SU-DHL-6 (cell line): ENCODE data around the gene SCD5.

ENCODE experiments used
- H2AFZ ChIP-seq: fragments of 200-600 bp; sonication (generic); 2 replicates; pipeline ENCODE4 v1.6.1; 2014; ENCODE audit warnings: low read depth, mild to moderate bottlenecking, moderate library complexity, mixed read lengths, antibody characterized with exemption, low read length; ENCODE audit not compliant: severe bottlenecking
- H3F3A ChIP-seq: fragments of 200-600 bp; shearing (Covaris generic); 2 replicates; pipeline ENCODE4 v1.6.0; 2016; ENCODE audit warnings: antibody characterized with exemption, mild to moderate bottlenecking; ENCODE audit not compliant: insufficient read depth
- H3K27ac ChIP-seq: fragments of 200-600 bp; sonication (generic); 2 replicates; pipeline ENCODE4 v1.5.1; 2016; ENCODE audit warnings: low read depth, mild to moderate bottlenecking, low read length, moderate library complexity, mixed read lengths
- H3K27me3 ChIP-seq: fragments of 200-600 bp; sonication (generic), shearing (Covaris generic); 2 replicates; pipeline ENCODE4 v1.6.0; 2014; ENCODE audit warnings: mild to moderate bottlenecking, low read length
- H3K36me3 ChIP-seq: fragments of 200-600 bp; sonication (generic); 2 replicates; pipeline ENCODE4 v1.6.1; 2014; ENCODE audit warnings: mild to moderate bottlenecking, low read length, mixed read lengths
- H3K4me2 ChIP-seq: fragments of 300-600, 200-600 bp; shearing (Covaris generic), sonication (generic); 2 replicates; pipeline ENCODE4 v1.6.0; 2014; ENCODE audit warnings: low read length, low read depth, mild to moderate bottlenecking; ENCODE audit not compliant: poor library complexity, severe bottlenecking
- H3K4me3 ChIP-seq: fragments of 200-600 bp; sonication (generic); 2 replicates; pipeline ENCODE4 v1.5.1; 2014; ENCODE audit warnings: antibody characterized with exemption, low read length, mild to moderate bottlenecking, mixed read lengths; ENCODE audit not compliant: insufficient read depth, poor library complexity, severe bottlenecking
- H3K79me2 ChIP-seq: fragments of 200-600 bp; sonication (generic); 2 replicates; pipeline ENCODE4 v1.6.1; 2014; ENCODE audit warnings: mild to moderate bottlenecking, low read length, moderate library complexity; ENCODE audit not compliant: insufficient read depth
- H3K9ac ChIP-seq: fragments of 200-600 bp; sonication (generic); 2 replicates; pipeline ENCODE4 v1.7.0; 2014; ENCODE audit warnings: mild to moderate bottlenecking, low read length
- H3K9me2 ChIP-seq: fragments of 200-600 bp; sonication (generic); replicated peaks from 2 replicates; pipeline ENCODE4 v1.6.1; 2014; ENCODE audit warnings: low read length; ENCODE audit not compliant: insufficient read depth
- H3K9me3 ChIP-seq: fragments of 200-600 bp; sonication (generic); 2 replicates; pipeline ENCODE4 v1.6.1; 2014; ENCODE audit warnings: low read length, mixed read lengths; ENCODE audit not compliant: insufficient read depth
- H4K20me1 ChIP-seq: fragments of 200-600 bp; sonication (generic); 2 replicates; pipeline ENCODE4 v1.6.1; 2014; ENCODE audit warnings: low read depth, mild to moderate bottlenecking, antibody characterized with exemption, low read length, moderate library complexity, mixed read lengths
- CTCF ChIP-seq: fragments of 200-600 bp; sonication (generic); IDR thresholded peaks from one replicate; pipeline ENCODE4 v1.5.1; 2017; ENCODE audit warnings: antibody characterized with exemption, mild to moderate bottlenecking, low read length, moderate library complexity; ENCODE audit not compliant: insufficient read depth, poor library complexity, severe bottlenecking
- EZH2phosphoT487 ChIP-seq: fragments of 200-600 bp; sonication (generic), shearing (Covaris generic); conservative IDR thresholded peaks from 2 replicates; pipeline ENCODE4 v1.6.1; 2018; ENCODE audit warnings: mild to moderate bottlenecking, antibody characterized with exemption, low read length, moderate library complexity, mixed read lengths

The SCD5 gene

GRCh38 chr4:82801910-82802521 lies 3.4 kb upstream of the SCD5 start:
- H3K27ac ChIP-seq: no peak overlapping the region
- no peak overlapping the region for H3K4me2 ChIP-seq
- no peak overlapping the region for H2AFZ ChIP-seq
- no peaks in the 10 kb centered on the region for H3K27me3 ChIP-seq
- no peaks in the 10 kb centered on the region for H3K79me2 ChIP-seq
- no peaks in the 10 kb centered on the region for H3K9me3 ChIP-seq
- H3K9ac ChIP-seq: no peak overlapping the region
- no peaks in the 10 kb centered on the region for H3K9me2 ChIP-seq
- no peaks in the 10 kb centered on the region for H3K36me3 ChIP-seq
- peak; percentile 16 for TF ChIP-seq CTCF
- no peak for TF ChIP-seq EZH2phosphoT487
- no peaks in the 10 kb centered on the region for H4K20me1 ChIP-seq
- no peak overlapping the region for H3K4me3 ChIP-seq
- no peaks in the 10 kb centered on the region for H3F3A ChIP-seq

GRCh38 chr4:82799006-82799881 lies 648 bp upstream of the SCD5 start:
- Histone ChIP-seq H3K27me3 (no peaks in the 10 kb centered on the region), H3F3A (no peaks in the 10 kb centered on the region), H3K4me2 (peak overlapping the region; percentile 57), H3K79me2 (no peaks in the 10 kb centered on the region), H3K4me3 (peak overlapping the region; percentile 56), H2AFZ (peak overlapping the region; percentile 80), H3K9ac (peak overlapping the region; percentile 60), H3K36me3 (no peaks in the 10 kb centered on the region), H3K9me3 (no peaks in the 10 kb centered on the region), H3K9me2 (no peaks in the 10 kb centered on the region), H3K27ac (no peak overlapping the region), H4K20me1 (no peaks in the 10 kb centered on the region)
- TF ChIP-seq EZH2phosphoT487: no peak
- TF ChIP-seq CTCF: no peak

GRCh38 chr4:82797405-82798111 lies 1.0 kb downstream of the SCD5 start:
- no peaks in the 10 kb centered on the region for H3K79me2 ChIP-seq
- no peak overlapping the region for H3K9ac ChIP-seq
- no peaks in the 10 kb centered on the region for H3K9me2 ChIP-seq
- H3K9me3 ChIP-seq: no peaks in the 10 kb centered on the region
- H3K4me3 ChIP-seq: no peak overlapping the region
- H3K27me3 ChIP-seq: no peaks in the 10 kb centered on the region
- H4K20me1 ChIP-seq: no peaks in the 10 kb centered on the region
- H3F3A ChIP-seq: no peaks in the 10 kb centered on the region
- H3K27ac ChIP-seq: no peak overlapping the region
- no peaks in the 10 kb centered on the region for H3K36me3 ChIP-seq
- H3K4me2 ChIP-seq: peak overlapping the region; percentile 57
- H2AFZ ChIP-seq: no peak overlapping the region
- no peak for TF ChIP-seq EZH2phosphoT487
- no peak for TF ChIP-seq CTCF
